ENCODE data around the gene PAX5.

DNA sequence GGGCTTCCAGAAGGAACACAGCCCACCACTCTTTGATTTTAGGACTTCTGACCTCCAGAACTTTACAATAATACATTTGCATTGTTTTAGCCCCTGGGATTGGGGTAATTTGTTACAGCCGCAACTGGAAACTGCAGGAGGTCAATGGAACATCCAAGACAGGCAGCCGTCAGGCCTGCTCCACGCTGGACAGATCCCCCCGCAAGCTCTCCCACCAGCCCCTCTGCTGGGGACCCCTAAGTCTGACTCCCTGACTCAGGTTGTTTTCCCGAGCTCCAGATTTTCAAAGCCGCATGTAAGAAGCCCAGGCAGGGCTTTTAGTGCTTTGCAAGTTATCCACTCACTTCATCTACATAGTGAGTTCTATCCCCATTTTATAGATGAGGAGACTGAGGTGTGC lies 127.6 kb downstream of the PAX5 start:
- TF ChIP-seq, protein P1, sequence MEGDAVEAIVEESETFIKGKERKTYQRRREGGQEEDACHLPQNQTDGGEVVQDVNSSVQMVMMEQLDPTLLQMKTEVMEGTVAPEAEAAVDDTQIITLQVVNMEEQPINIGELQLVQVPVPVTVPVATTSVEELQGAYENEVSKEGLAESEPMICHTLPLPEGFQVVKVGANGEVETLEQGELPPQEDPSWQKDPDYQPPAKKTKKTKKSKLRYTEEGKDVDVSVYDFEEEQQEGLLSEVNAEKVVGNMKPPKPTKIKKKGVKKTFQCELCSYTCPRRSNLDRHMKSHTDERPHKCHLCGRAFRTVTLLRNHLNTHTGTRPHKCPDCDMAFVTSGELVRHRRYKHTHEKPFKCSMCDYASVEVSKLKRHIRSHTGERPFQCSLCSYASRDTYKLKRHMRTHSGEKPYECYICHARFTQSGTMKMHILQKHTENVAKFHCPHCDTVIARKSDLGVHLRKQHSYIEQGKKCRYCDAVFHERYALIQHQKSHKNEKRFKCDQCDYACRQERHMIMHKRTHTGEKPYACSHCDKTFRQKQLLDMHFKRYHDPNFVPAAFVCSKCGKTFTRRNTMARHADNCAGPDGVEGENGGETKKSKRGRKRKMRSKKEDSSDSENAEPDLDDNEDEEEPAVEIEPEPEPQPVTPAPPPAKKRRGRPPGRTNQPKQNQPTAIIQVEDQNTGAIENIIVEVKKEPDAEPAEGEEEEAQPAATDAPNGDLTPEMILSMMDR (conservative IDR thresholded peaks at IDR 0.05; ENCODE audit: low read length): no peak
- TF ChIP-seq EZH2phosphoT487 (IDR thresholded peaks at IDR 0.05; ENCODE audit: borderline replicate concordance, low read depth, low read length): no peak
